Activated gamma-delta T cell (primary cell): ENCODE results near the gene DLX4.

Experiments used
- DNase-seq: peaks from one replicate; lab custom pipeline; 2025; lab: John Stamatoyannopoulos, UW

The DLX4 gene

DNA sequence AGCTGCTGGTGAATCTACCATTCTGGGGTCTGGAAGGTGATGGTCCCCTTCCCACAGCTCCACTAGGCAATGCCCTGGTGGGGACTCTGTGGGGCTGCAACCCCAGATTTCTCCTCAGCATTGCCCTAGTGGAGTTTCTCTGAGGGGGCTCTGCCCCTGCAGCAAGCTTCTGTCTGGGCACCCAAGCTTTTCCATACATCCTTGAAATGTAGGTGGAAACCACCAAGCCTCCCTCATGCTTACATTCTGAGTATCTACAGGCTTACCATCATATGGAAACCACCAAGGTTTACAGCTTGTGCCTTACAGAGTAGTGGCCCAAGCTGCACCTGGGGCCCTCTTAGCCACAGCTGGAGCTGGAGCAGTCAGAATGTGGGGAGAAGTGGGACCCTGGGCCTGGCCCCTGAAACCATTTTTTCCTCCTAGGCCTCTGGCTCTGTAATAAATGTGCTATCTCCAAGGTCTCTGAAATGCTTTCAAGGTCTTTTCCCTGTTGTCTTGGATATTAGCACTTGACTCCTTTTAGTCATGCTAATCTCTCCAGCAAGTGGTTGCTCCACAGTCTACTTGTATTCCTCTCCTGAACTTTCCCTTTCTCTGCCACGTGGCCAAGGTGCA is 45.6 kb downstream of the DLX4 start:
- no peak for DNase-seq

- no peak for DNase-seq
Observed at GRCh38 chr17:50015146-50015545, 46.2 kb downstream of the DLX4 start.

DNA sequence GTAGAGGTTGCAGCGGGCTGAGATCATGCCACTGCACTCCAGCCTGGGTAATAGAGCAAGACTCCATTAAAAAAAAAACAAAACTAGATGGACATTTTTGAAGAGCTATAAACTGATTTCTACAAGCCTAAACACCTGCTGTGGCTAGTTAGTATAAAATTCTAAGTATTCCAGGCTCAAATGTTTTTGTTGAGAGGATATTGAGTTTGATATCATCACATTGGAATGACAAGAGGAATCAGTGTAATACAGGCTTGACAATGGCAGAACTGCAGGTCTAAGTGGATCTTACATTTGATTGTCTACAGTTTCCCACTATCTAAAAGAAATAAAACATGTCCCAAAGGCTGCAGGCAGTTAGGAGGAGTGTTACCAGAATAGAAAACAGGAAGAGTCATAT is 49.9 kb downstream of the DLX4 start:
- DNase-seq, result no peak

DNA sequence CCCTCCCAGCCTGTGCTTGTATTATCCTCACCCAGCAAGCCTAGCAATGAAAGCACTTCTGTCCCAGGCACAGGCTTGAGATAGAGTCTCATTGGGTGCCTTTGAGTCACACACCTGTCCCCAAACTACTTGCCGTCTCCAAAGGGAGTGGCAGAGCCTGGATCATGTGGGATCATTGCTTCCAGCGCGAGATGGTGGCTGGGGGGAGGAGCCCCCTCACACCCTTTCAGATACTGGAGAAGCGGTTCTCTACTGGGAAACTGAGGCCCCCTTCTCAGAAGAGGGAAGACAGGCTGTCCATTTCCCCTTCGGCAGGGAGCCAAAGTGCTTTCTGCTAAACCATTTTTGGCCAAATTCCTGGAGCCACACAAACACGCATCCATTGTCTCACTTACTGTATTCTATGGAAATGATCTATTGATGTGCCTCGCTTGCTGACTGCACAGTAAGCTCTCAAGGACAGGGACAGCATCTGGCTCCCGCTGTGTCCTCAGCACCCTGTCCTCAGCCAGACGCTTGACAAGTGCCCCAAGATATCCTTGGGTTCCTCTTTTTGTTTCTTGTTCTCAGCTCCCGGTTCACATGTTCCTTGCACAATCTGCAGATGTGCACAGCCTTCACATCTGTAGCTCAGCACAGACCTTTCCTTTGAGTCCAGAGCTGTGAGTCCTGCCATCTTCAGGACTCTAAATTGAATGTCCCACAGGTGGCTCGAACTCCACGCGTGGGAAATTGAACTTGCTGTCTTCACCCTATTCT is 52.0 kb downstream of the DLX4 start:
- DNase-seq, result no peak

DNA sequence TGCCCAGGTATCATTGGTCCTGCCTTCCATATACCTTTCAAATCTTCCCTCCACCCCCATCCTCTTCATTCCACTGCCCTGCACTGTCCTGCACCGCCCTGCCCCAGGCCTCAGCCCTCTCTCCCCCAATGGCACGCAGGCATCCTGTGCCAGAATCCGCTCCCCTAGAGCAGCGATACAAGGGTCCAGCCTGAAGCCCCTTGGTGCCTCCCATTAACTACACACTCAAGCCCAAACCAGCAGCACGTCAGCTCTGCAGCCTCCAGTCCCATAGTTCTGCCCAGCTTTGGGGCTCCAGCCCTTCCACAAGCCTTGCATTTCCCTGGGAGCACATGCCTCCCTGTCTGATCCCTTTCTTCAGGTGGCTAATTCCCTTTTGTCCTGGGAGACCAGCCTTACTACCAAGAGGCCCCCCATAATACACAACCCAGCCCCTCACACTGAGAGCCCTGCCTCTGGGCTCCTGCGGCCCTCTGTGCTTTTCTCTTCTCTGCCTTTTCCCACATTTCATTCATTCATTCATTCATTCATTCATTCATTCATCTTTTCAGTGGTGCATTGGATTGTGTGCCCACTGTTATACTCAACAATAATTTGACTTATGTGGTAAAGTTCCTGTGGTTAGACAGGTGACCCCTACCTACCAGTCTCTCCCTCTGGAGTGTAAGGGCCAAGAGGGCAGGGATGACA is 52.8 kb downstream of the DLX4 start:
- no peak for DNase-seq

DNA sequence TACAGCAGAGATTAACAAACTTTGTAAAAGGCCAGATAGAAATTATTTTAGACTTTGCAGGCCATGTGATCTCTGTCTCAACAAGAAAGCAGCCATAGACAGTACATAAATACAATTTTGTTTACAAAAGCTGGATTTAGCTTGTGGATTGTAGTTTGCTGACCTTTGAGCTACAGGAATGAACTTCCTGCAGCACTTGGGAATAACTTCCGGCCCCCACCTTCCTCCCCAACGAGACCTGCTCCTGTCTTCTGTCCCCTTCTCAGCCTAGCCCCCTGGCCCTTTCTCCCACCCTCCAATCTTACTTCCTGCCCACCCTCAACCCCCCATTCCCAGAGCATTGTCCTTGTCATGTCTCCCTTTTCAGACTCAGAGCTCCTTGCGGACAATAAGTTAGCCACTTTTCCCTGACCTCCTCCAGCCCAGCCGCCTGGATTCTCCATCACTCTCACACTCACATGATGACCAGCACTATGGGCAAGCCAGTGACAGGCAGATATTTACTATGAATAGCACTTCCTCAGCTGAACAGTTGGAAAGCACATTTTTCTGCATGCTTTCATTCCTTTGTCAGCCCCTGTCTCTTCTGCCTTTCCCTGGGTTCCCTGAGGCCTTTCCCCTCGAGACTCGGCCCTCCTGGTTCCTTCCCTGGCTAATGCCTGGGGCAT is 53.6 kb downstream of the DLX4 start:
- DNase-seq, result no peak

DNA sequence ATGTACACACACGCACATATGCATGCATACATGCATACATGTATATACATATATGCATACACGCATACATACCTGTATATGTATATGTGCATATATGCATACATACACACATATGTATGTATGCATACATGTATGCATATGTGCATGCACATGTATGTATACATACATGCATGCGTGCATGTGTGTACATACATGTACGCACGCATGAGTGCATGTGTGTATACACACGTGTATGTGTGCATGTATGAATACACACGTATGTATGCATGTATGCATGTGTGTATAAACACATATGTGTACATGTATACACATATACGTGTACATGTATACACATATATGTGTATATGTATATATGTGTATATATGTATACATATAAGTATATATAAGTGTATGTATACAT is 54.5 kb downstream of the DLX4 start:
- DNase-seq, result no peak
